ENCODE data around the gene MRPL51.

GRCh38 chr12:6530576-6531260 is 37.7 kb upstream of the MRPL51 start:
- TF ChIP-seq EZH2 (IDR thresholded peaks at IDR 0.05; ENCODE audit: low read depth) (no peak), CTCF (conservative IDR thresholded peaks at IDR 0.05) (no peak)

Measured in PC-9 (cell line).